MCF 10A (cell line): ENCODE results near the gene MLLT11. TPM values are rescaled to one million over a fixed set of nuclear protein-coding genes. Genes with fewer than 3 reads are reported as not detected.
A peak's percentile ranks its signal among the peaks of the same experiment; 100 is the strongest.
"Not testable (repeated sequence)": the region's sequence is repeated elsewhere in the genome, so short reads cannot be mapped to it uniquely, and the experiment has no call there.

Experiments
- BruUV-seq: library from RNA; stranded (reverse); fragments of 400-500 nt; replicated peaks from 2 replicates; lab custom pipeline; 2021; lab: Mats Ljungman, UMichigan
- CTCF ChIA-PET: fragments of 300-600 bp; sonication (Branson Sonifier 250); formaldehyde crosslinking; extraction: SDS; loops from one replicate; lab custom pipeline; 2021; ENCODE audit warnings: antibody characterized with exemption, inconsistent platforms; lab: Yijun Ruan, JAX
- POLR2A ChIA-PET: fragments of 300-600, 350-650 bp; sonication (Branson Sonifier 250); formaldehyde crosslinking; extraction: SDS; loops from one replicate; lab custom pipeline; 2020; ENCODE audit warnings: antibody characterized with exemption, inconsistent platforms; lab: Yijun Ruan, JAX
- DNase-seq: peaks from one replicate; pipeline ENCODE4 v3.0.0-alpha.2; 2018; ENCODE audit not compliant: unreplicated experiment
- H3K27ac Mint-ChIP-seq: one replicate; pipeline ENCODE4 v1.8.0; 2022; ENCODE audit warnings: mild to moderate bottlenecking, low read depth, mixed read lengths; ENCODE audit not compliant: unreplicated experiment
- H3K27me3 Mint-ChIP-seq: one replicate; pipeline ENCODE4 v1.8.0; 2022; ENCODE audit warnings: mixed read lengths; ENCODE audit not compliant: insufficient read depth, unreplicated experiment
- H3K36me3 Mint-ChIP-seq: one replicate; pipeline ENCODE4 v1.8.0; 2022; ENCODE audit warnings: mild to moderate bottlenecking, moderate library complexity, mixed read lengths; ENCODE audit not compliant: insufficient read depth, unreplicated experiment
- H3K4me1 Mint-ChIP-seq: one replicate; pipeline ENCODE4 v1.8.0; 2022; ENCODE audit warnings: mixed read lengths; ENCODE audit not compliant: insufficient read depth, unreplicated experiment
- H3K4me3 Mint-ChIP-seq: one replicate; pipeline ENCODE4 v1.8.0; 2022; ENCODE audit warnings: mild to moderate bottlenecking, moderate library complexity, mixed read lengths; ENCODE audit not compliant: unreplicated experiment
- H3K9me3 Mint-ChIP-seq: one replicate; pipeline ENCODE4 v1.8.0; 2022; ENCODE audit warnings: mixed read lengths; ENCODE audit not compliant: unreplicated experiment
- CTCF ChIP-seq: fragments of 200-600 bp; IDR thresholded peaks from one replicate; pipeline ENCODE4 v1.8.0; 2022; ENCODE audit warnings: antibody characterized with exemption, mild to moderate bottlenecking; ENCODE audit not compliant: unreplicated experiment
- intact Hi-C: fragments of 100-400 bp; cut with micrococcal nuclease; formaldehyde crosslinking; loops from 2 replicates; pipeline ENCODE4 v1.14.1; 2022
- total RNA-seq: library from RNA; stranded (reverse); gene quantifications from 2 replicates; pipeline ENCODE4 v1.2.3, GENCODE V29; 2022

The MLLT11 gene
- total RNA-seq, 1 experiment from 2014 or later, result 0.86 TPM

GRCh38 chr1:151070474-151071276 lies 10.5 kb downstream of the MLLT11 start, which contains the start of gene GABPB2:
Gene GABPB2, plus strand, starts transcription at chr1:151070761. Its CDS starts 17,429 bp downstream, at chr1:151088190.
- no peaks in the 10 kb centered on the region for H3K4me1 Mint-ChIP-seq
- intact Hi-C loops, result loop anchor here (1.0 to 10.0 kb wide), 4 partner anchors 11 to 184 kb away; partner anchors contain the start of genes CDC42SE1, PSMD4 and TNFAIP8L2
- ChIA-PET POLR2A (interaction anchor here (0.6 to 4.9 kb wide), 18 partner anchors 12 to 269 kb away, joined by 3 to 67 read pairs (median 4); partner anchors contain the start of genes CDC42SE1, LYSMD1, MINDY1 and MLLT11), CTCF (interaction anchor here (0.6 to 2.7 kb wide), 11 partner anchors 9 to 391 kb away, joined by 3 to 22 read pairs (median 5); partner anchors contain the start of genes CDC42SE1, MLLT11 and TNFAIP8L2)
- peak; percentile 98 for DNase-seq
- no peaks in the 10 kb centered on the region for H3K9me3 Mint-ChIP-seq
- peaks cover 19% of the 10 kb centered on the region for H3K36me3 Mint-ChIP-seq
- peak within 1 kb of the TSS; percentile 100 for H3K4me3 Mint-ChIP-seq
- BruUV-seq, result TSS peak; percentile 79
- H3K27me3 Mint-ChIP-seq, result no peaks in the 10 kb centered on the region
- peak; percentile 99 for TF ChIP-seq CTCF
- peak within 1 kb of the TSS; percentile 100 for H3K27ac Mint-ChIP-seq

GRCh38 chr1:151072224-151072623 lies 12.0 kb downstream of the MLLT11 start:
- BruUV-seq, result no TSS peak
- no peak for TF ChIP-seq CTCF
- Mint-ChIP-seq H3K36me3 (peaks cover 15% of the 10 kb centered on the region), H3K27ac (no peak overlapping the region), H3K4me1 (no peaks in the 10 kb centered on the region), H3K4me3 (no peak overlapping the region), H3K27me3 (no peaks in the 10 kb centered on the region), H3K9me3 (no peaks in the 10 kb centered on the region)
- ChIA-PET POLR2A (interaction anchor here (0.7 to 4.9 kb wide), 6 partner anchors 13 to 209 kb away, joined by 3 to 67 read pairs (median 4); partner anchors contain the start of genes CDC42SE1, MLLT11 and ZNF687), CTCF (interaction anchor here (0.5 to 2.7 kb wide), 16 partner anchors 10 to 777 kb away, joined by 3 to 22 read pairs (median 4); partner anchors contain the start of gene TNFAIP8L2)
- no peak for DNase-seq
- intact Hi-C loops, result loop anchor here (10.0 kb wide), 1 partner anchor 183 kb away; the partner anchor contains the start of gene PSMD4

GRCh38 chr1:151085953-151086559 lies 25.9 kb downstream of the MLLT11 start:
- Mint-ChIP-seq H3K9me3 (no peaks in the 10 kb centered on the region), H3K36me3 (peaks cover 5% of the 10 kb centered on the region), H3K27ac (no peak overlapping the region), H3K4me1 (no peaks in the 10 kb centered on the region), H3K27me3 (no peaks in the 10 kb centered on the region), H3K4me3 (no peak overlapping the region)
- no TSS peak for BruUV-seq
- ChIA-PET POLR2A (interaction anchor here (0.7 to 1.1 kb wide), 3 partner anchors 21 to 151 kb away, joined by 3 read pairs; no protein-coding TSS in a partner anchor), CTCF (interaction anchor here (0.6 to 6.7 kb wide), 5 partner anchors 14 to 70 kb away, joined by 3 to 37 read pairs (median 9); partner anchors contain the start of genes GABPB2 and TNFAIP8L2)
- no peak for DNase-seq
- TF ChIP-seq CTCF, result no peak
- intact Hi-C loops, result no loop called here

DNA sequence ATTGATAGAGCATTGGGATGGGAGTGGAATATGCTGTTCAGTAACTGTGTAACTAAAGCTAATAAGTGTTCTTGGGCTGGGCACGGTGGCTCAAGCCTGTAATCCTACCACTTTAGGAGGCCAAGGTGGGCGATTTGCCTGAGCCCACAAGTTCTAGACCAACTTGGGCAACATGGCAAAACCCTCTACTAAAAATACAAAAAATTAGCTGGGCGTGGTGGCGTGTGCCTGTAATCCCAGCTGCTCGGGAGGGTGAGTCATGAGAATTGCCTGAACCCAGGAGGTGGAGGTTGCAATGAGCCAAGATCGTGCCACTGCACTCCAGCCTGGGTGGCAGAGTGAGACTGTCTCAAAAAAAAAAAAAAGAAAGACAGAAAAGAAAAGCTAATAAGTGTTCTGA lies 37.2 kb downstream of the MLLT11 start:
- peak; percentile 48 for DNase-seq
- CTCF ChIA-PET, result interaction anchor here (0.6 to 9.6 kb wide), 6 partner anchors 12 to 546 kb away, joined by 3 to 158 read pairs (median 4); partner anchors contain the start of gene TNFAIP8L2
- BruUV-seq, H3K4me3 Mint-ChIP-seq, H3K36me3 Mint-ChIP-seq, intact Hi-C loops, H3K4me1 Mint-ChIP-seq, H3K27me3 Mint-ChIP-seq, H3K27ac Mint-ChIP-seq, H3K9me3 Mint-ChIP-seq: not testable (repeated sequence)
- POLR2A ChIA-PET, result interaction anchor here (0.8 to 1.5 kb wide), 8 partner anchors 25 to 98 kb away, joined by 3 to 6 read pairs (median 3); partner anchors contain the start of genes C1orf56, CDC42SE1, GABPB2 and TNFAIP8L2
